Hepatocyte (in vitro differentiated cells): ENCODE data around the gene MKRN2. TPM values are rescaled to one million over a fixed set of nuclear protein-coding genes. Genes with fewer than 3 reads are reported as not detected.

Experiments used
- DNase-seq: peaks from one replicate; pipeline ENCODE4 v3.0.0-alpha.2; 2016; ENCODE audit warnings: low spot score
- H2AFZ ChIP-seq: fragments of 200-600 bp; sonication (generic); 2 replicates; pipeline ENCODE4 v1.6.0; 2016; ENCODE audit warnings: antibody characterized with exemption, mild to moderate bottlenecking
- H3K27ac ChIP-seq: fragments of 200-600 bp; sonication (generic); 2 replicates; pipeline ENCODE4 v1.5.1; 2016; ENCODE audit warnings: mild to moderate bottlenecking
- H3K27me3 ChIP-seq: fragments of 200-600 bp; sonication (generic); 2 replicates; pipeline ENCODE4 v1.6.1; 2016
- H3K36me3 ChIP-seq: fragments of 200-600 bp; sonication (generic); replicated peaks from 2 replicates; pipeline ENCODE4 v1.5.1; 2016; ENCODE audit warnings: low read depth; ENCODE audit not compliant: insufficient read depth
- H3K4me1 ChIP-seq: fragments of 200-600 bp; sonication (generic); 2 replicates; pipeline ENCODE4 v1.5.1; 2016; ENCODE audit warnings: mild to moderate bottlenecking, moderate library complexity; ENCODE audit not compliant: insufficient read depth
- H3K4me2 ChIP-seq: fragments of 200-600 bp; sonication (generic); 2 replicates; pipeline ENCODE4 v1.6.0; 2016
- H3K4me3 ChIP-seq: fragments of 200-600 bp; sonication (generic); 2 replicates; pipeline ENCODE4 v1.5.1; 2016; ENCODE audit warnings: mild to moderate bottlenecking
- H3K79me2 ChIP-seq: fragments of 200-600 bp; sonication (generic); 2 replicates; pipeline ENCODE4 v1.6.0; 2017; ENCODE audit warnings: mild to moderate bottlenecking
- H3K9me2 ChIP-seq: fragments of 200-600 bp; sonication (generic); replicated peaks from 2 replicates; pipeline ENCODE4 v1.6.0; 2017; ENCODE audit warnings: mild to moderate bottlenecking; ENCODE audit not compliant: insufficient read depth
- H3K9me3 ChIP-seq: fragments of 200-600 bp; sonication (generic); 2 replicates; pipeline ENCODE4 v1.5.1; 2016; ENCODE audit warnings: low read depth, mild to moderate bottlenecking
- H4K20me1 ChIP-seq: fragments of 200-600 bp; sonication (generic); 2 replicates; pipeline ENCODE4 v1.6.0; 2016; ENCODE audit warnings: mild to moderate bottlenecking; ENCODE audit not compliant: insufficient read depth, poor library complexity, severe bottlenecking
- CTCF ChIP-seq: fragments of 200-600 bp; sonication (generic); IDR thresholded peaks from 2 replicates; pipeline ENCODE4 v1.5.1; 2016; ENCODE audit warnings: antibody characterized with exemption, mild to moderate bottlenecking; ENCODE audit not compliant: poor library complexity
- EZH2 ChIP-seq: fragments of 200-600 bp; sonication (generic); IDR thresholded peaks from 2 replicates; pipeline ENCODE4 v1.6.1; 2016; ENCODE audit warnings: antibody characterized with exemption, mild to moderate bottlenecking, borderline replicate concordance
- EZH2phosphoT487 ChIP-seq: fragments of 200-600 bp; sonication (generic); IDR thresholded peaks from one replicate; pipeline ENCODE4 v1.6.1; 2018; ENCODE audit warnings: antibody characterized with exemption, mild to moderate bottlenecking, low read depth, moderate library complexity; ENCODE audit not compliant: unreplicated experiment, severe bottlenecking
- WGBS: methylation state at CpG from one replicate; pipeline ENCODE4 v1.1.6; 2016; ENCODE audit warnings: low lambda C conversion rate; ENCODE audit errors: missing lambda C conversion rate; 5-methylcytosine and 5-hydroxymethylcytosine counted together
- polyA plus RNA-seq: library from polyadenylated mRNA; unstranded; fragments of >200 nt; fragmentation: Nextera tagmentation; extraction: Ambion mirVana; gene quantifications from 2 replicates; pipeline ENCODE4 v1.2.1, GENCODE V29; 2016
- total RNA-seq: library from RNA; depleted of rRNA; stranded (reverse); fragments of >200 nt; gene quantifications from 2 replicates; pipeline ENCODE4 v1.2.3, GENCODE V29; 2014

The MKRN2 gene
- total and polyA plus RNA-seq, 2 experiments from 2014 or later: 22.6 to 30.1 TPM

- no peaks in the 10 kb centered on the region for H3K27me3 ChIP-seq
- no peak overlapping the region for H3K4me3 ChIP-seq
- H3K9me3 ChIP-seq: no peaks in the 10 kb centered on the region
- H3K4me1 ChIP-seq: no peaks in the 10 kb centered on the region
- no peaks in the 10 kb centered on the region for H3K9me2 ChIP-seq
- no peak overlapping the region for H3K4me2 ChIP-seq
- peaks cover 22% of the 10 kb centered on the region for H4K20me1 ChIP-seq
- H3K36me3 ChIP-seq: no peaks in the 10 kb centered on the region
- no peak overlapping the region for H2AFZ ChIP-seq
- no peak for TF ChIP-seq CTCF
- no peak for TF ChIP-seq EZH2phosphoT487
- no peak for TF ChIP-seq EZH2
- H3K27ac ChIP-seq: no peak overlapping the region
- peaks cover 63% of the 10 kb centered on the region for H3K79me2 ChIP-seq
- 90% methylated on average over 3 of the region's 3 CpGs for WGBS
- no peak for DNase-seq
Observed at GRCh38 chr3:12568747-12569146, 11.9 kb downstream of the MKRN2 start.

GRCh38 chr3:12569836-12570235 is 12.9 kb downstream of the MKRN2 start:
- TF ChIP-seq CTCF (no peak), EZH2phosphoT487 (no peak), EZH2 (no peak)
- Histone ChIP-seq H3K36me3 (no peaks in the 10 kb centered on the region), H3K27ac (no peak overlapping the region), H3K79me2 (peaks cover 52% of the 10 kb centered on the region), H3K27me3 (no peaks in the 10 kb centered on the region), H3K9me2 (no peaks in the 10 kb centered on the region), H3K4me3 (no peak overlapping the region), H3K4me2 (no peak overlapping the region), H3K4me1 (no peaks in the 10 kb centered on the region), H4K20me1 (peaks cover 22% of the 10 kb centered on the region), H2AFZ (no peak overlapping the region), H3K9me3 (no peaks in the 10 kb centered on the region)
- DNase-seq: no peak
- whole genome bisulfite sequencing: 96% methylated on average over 6 of the region's 6 CpGs

GRCh38 chr3:12571986-12572385 is 15.1 kb downstream of the MKRN2 start:
- Histone ChIP-seq H4K20me1 (peaks cover 15% of the 10 kb centered on the region), H3K27ac (no peak overlapping the region), H3K36me3 (no peaks in the 10 kb centered on the region), H3K4me1 (no peaks in the 10 kb centered on the region), H3K79me2 (peaks cover 31% of the 10 kb centered on the region), H3K27me3 (no peaks in the 10 kb centered on the region), H3K4me3 (no peak overlapping the region), H3K9me3 (no peaks in the 10 kb centered on the region), H3K4me2 (no peak overlapping the region), H2AFZ (no peak overlapping the region), H3K9me2 (no peaks in the 10 kb centered on the region)
- TF ChIP-seq CTCF: no peak
- TF ChIP-seq EZH2: no peak
- TF ChIP-seq EZH2phosphoT487: no peak
- DNase-seq: no peak
- WGBS: 95% methylated on average over 11 of the region's 11 CpGs

- 99% methylated on average over 6 of the region's 6 CpGs for whole genome bisulfite sequencing
- TF ChIP-seq EZH2: no peak
- no peak for TF ChIP-seq CTCF
- no peak for TF ChIP-seq EZH2phosphoT487
- no peak overlapping the region for H3K27ac ChIP-seq
- no peaks in the 10 kb centered on the region for H3K9me3 ChIP-seq
- no peak overlapping the region for H3K4me2 ChIP-seq
- no peak overlapping the region for H2AFZ ChIP-seq
- H3K36me3 ChIP-seq: no peaks in the 10 kb centered on the region
- DNase-seq: no peak
- H3K4me3 ChIP-seq: no peak overlapping the region
- H3K79me2 ChIP-seq: peaks cover 11% of the 10 kb centered on the region
- no peaks in the 10 kb centered on the region for H3K9me2 ChIP-seq
- no peaks in the 10 kb centered on the region for H3K27me3 ChIP-seq
- H4K20me1 ChIP-seq: no peaks in the 10 kb centered on the region
- no peaks in the 10 kb centered on the region for H3K4me1 ChIP-seq
Observed at GRCh38 chr3:12574131-12574530, 17.2 kb downstream of the MKRN2 start.
